SKM-1 (cell line): ENCODE results near the gene DHFR2.

Source experiments
- DNase-seq: peaks from one replicate; lab custom pipeline; 2025; ENCODE audit not compliant: unreplicated experiment; lab: John Stamatoyannopoulos, UW

DHFR2 gene

DNA sequence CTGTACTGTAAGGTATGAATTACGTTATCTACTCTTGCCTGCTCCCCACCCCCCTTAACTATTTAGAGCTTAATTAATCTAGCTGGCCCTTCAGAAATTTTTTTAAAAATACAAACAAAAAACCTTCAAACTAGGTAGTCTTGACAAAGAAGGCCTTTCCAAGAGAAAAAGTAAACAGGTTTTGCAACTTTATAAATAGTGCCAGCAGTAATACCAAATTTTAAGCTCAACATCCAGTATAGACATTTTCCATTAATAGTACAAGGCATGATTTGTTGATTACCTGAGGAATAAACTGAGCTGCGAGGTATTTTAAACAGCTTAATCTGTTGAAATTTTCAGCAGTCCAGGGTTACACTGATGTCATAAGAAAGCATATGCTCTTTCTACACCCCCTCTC is 54.5 kb downstream of the DHFR2 start:
- no peak for DNase-seq
